OCI-LY3 (cell line): ENCODE measurements around the gene SYNGR2.
A peak's percentile ranks its signal among the peaks of the same experiment; 100 is the strongest.

Experiments
- H2AFZ ChIP-seq: fragments of 200-600, 300-600 bp; shearing (Covaris generic); 2 replicates; pipeline ENCODE4 v1.6.0; 2014; ENCODE audit warnings: antibody characterized with exemption, low read depth, low read length
- H3K27ac ChIP-seq: fragments of 200-600, 300-600 bp; sonication (generic); 2 replicates; pipeline ENCODE4 v1.5.1; 2014; ENCODE audit warnings: mild to moderate bottlenecking, low read length, moderate library complexity, mixed read lengths
- H3K27me3 ChIP-seq: fragments of 200-600, 300-600 bp; sonication (generic); 2 replicates; pipeline ENCODE4 v1.6.1; 2014; ENCODE audit warnings: low read depth, low read length, mixed read lengths
- H3K36me3 ChIP-seq: fragments of 200-600, 300-600 bp; sonication (generic); replicated peaks from 2 replicates; pipeline ENCODE3; 2014; ENCODE audit warnings: low read depth, low read length, mixed read lengths
- H3K4me1 ChIP-seq: fragments of 300-600, 200-600 bp; sonication (generic); 2 replicates; pipeline ENCODE4 v1.6.1; 2014; ENCODE audit warnings: low read length, mixed read lengths
- H3K4me2 ChIP-seq: fragments of 200-600, 300-600 bp; sonication (generic); 2 replicates; pipeline ENCODE4 v1.6.1; 2014; ENCODE audit warnings: low read length, mixed read lengths
- H3K4me3 ChIP-seq: fragments of 300-600, 200-600 bp; sonication (generic); 2 replicates; pipeline ENCODE4 v1.5.1; 2014; ENCODE audit warnings: antibody characterized with exemption, mild to moderate bottlenecking, low read length, moderate library complexity
- H3K79me2 ChIP-seq: fragments of 300-600, 200-600 bp; shearing (Covaris generic); 2 replicates; pipeline ENCODE4 v1.6.1; 2014; ENCODE audit warnings: mild to moderate bottlenecking, low read length, mixed read lengths
- H3K9ac ChIP-seq: fragments of 300-600, 200-600 bp; shearing (Covaris generic); 2 replicates; pipeline ENCODE4 v1.6.0; 2014; ENCODE audit warnings: mild to moderate bottlenecking, low read length, moderate library complexity
- H3K9me3 ChIP-seq: fragments of 200-600, 300-600 bp; shearing (Covaris generic); 2 replicates; pipeline ENCODE4 v1.6.1; 2014; ENCODE audit warnings: low read length, mixed read lengths; ENCODE audit not compliant: insufficient read depth
- H4K20me1 ChIP-seq: fragments of 200-600, 300-600 bp; sonication (generic); 2 replicates; pipeline ENCODE4 v1.6.1; 2016; ENCODE audit warnings: low read length, mixed read lengths; ENCODE audit not compliant: insufficient read depth
- CTCF ChIP-seq: fragments of 200-600, 300-600 bp; sonication (generic); IDR thresholded peaks from 2 replicates; pipeline ENCODE4 v1.5.1; 2014; ENCODE audit warnings: antibody characterized with exemption, low read length, low read depth
- EZH2phosphoT487 ChIP-seq: fragments of 200-600 bp; shearing (Covaris generic); IDR thresholded peaks from 2 replicates; pipeline ENCODE4 v1.6.1; 2018; ENCODE audit warnings: antibody characterized with exemption, mixed run types, low read depth

The SYNGR2 gene

GRCh38 chr17:78133179-78133951 is 35.0 kb upstream of the SYNGR2 start:
- Histone ChIP-seq H3K9ac (no peak overlapping the region; the same call in 1 of the 2 replicates), H3K36me3 (peaks cover 7% of the 10 kb centered on the region), H2AFZ (no peak overlapping the region), H3K9me3 (no peaks in the 10 kb centered on the region), H3K27me3 (no peaks in the 10 kb centered on the region), H3K4me2 (peak overlapping the region; percentile 96), H3K4me1 (peaks cover 70% of the 10 kb centered on the region), H4K20me1 (no peaks in the 10 kb centered on the region), H3K79me2 (peaks cover 9% of the 10 kb centered on the region; the same call in 1 of the 2 replicates), H3K27ac (no peak overlapping the region), H3K4me3 (no peak overlapping the region)
- TF ChIP-seq CTCF (no peak), EZH2phosphoT487 (no peak)

DNA sequence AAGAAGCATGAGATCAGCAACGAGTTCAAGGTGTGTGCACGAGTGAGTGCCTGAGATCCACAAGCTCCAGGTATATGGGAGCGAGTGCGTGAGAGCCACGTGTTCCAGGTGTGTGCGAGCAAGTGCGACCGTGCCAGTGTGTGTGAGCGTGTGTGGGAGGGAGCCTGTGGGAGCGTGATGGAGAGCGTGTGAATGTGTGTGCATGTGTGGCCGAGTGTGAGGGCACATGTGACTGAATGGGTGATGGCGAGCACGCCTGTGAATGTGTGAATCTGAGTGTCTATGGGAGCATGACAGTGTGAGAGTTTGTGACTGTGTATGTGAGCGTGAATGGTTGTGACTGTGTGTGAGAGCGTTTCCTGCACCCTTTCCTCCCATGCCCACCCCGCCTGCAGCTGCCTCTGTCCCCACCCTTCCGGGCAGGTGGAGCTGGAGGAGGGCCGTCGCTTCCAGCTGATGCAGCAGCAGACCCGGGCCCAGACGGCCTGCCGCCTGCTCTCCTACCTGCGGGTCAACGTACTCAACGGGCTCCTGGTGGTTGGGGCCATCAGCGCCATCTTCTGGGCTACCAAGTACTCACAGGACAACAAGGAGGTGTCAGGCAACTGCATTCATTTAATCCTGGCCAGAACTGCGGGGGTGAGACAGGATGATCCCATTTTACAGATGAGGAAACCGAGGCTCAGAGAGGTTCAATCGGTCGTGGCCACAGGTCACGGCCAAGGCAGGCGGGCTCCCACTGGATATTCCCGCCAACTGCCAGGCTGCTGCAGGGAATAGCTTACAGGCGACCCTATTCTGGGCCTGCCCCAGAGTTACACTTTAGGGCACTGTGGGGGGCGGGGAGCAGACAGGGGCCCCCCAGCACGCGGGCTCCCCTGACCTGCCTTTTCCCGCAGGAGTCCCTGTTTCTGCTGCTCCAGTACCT is 34.1 kb upstream of the SYNGR2 start:
- Histone ChIP-seq H3K4me2 (peak overlapping the region; percentile 48), H3K9me3 (no peaks in the 10 kb centered on the region), H3K79me2 (peaks cover 7% of the 10 kb centered on the region; the same call in 1 of the 2 replicates), H3K27me3 (no peaks in the 10 kb centered on the region), H3K36me3 (peaks cover 7% of the 10 kb centered on the region), H2AFZ (no peak overlapping the region), H4K20me1 (no peaks in the 10 kb centered on the region), H3K9ac (no peak overlapping the region), H3K4me3 (no peak overlapping the region), H3K27ac (no peak overlapping the region), H3K4me1 (peaks cover 73% of the 10 kb centered on the region)
- TF ChIP-seq EZH2phosphoT487 (no peak), CTCF (peak; percentile 72)

DNA sequence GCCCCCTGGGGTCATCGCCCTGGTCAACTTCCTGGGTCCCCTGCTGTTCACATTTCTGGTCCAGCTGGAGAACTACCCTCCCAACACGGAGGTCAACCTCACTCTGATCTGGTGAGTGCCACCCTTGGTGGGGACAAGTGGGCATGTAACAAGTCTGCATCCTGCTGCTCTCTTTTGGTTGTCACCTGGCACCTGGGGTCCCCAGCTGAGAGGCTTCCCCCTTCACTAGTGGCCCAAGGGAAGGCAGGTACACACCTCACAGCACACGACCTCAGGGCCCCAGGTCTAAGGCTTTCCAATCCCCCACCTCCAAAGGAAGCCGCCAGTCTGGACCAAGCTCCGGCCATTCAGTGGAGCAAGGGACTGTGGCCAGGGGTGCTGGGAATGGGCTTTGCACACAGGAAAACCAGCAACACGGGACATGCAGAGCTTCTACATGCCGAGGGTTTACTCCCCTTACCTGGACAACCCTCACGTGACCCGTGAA is 33.4 kb upstream of the SYNGR2 start:
- Histone ChIP-seq H3K9ac (no peak overlapping the region), H3K36me3 (peaks cover 7% of the 10 kb centered on the region), H3K4me3 (no peak overlapping the region), H3K27me3 (no peaks in the 10 kb centered on the region), H3K4me2 (no peak overlapping the region), H3K9me3 (no peaks in the 10 kb centered on the region), H3K4me1 (peaks cover 70% of the 10 kb centered on the region), H4K20me1 (no peaks in the 10 kb centered on the region), H3K79me2 (peaks cover 7% of the 10 kb centered on the region; the same call in 1 of the 2 replicates), H3K27ac (no peak overlapping the region), H2AFZ (no peak overlapping the region)
- TF ChIP-seq EZH2phosphoT487 = no peak
- TF ChIP-seq CTCF = no peak
